GM19099 (cell line): ENCODE results near the gene GOPC.

Experiments
- POLR2A ChIP-seq: IDR thresholded peaks from 3 replicates; pipeline ENCODE4 v1.6.1; 2011; ENCODE audit warnings: low read depth; ENCODE audit not compliant: insufficient read length; ENCODE audit errors: extremely low read depth

GOPC gene

DNA sequence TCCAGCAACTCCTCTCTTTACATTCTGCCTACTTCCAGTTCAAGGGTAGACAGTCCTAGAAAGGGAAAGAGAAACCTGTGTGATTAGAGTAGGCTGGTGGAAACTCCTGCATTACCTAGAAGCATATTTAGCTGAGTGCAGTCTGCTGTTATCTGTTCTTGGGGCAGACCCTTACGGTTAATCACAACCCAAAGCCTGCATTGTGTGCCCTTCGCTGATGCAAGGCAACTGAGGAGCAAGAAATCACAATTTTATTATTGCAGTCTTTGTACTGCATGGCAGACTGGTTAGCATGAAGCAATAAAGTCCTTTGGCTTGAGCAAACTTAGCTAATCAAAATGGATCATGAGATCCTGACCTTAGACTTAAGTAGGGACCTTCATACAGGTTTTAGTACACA, 1.5 kb upstream of the GOPC start:
- TF ChIP-seq POLR2A, result no peak

- no peak for TF ChIP-seq POLR2A
Measured at GRCh38 chr6:117602899-117603588, 733 bp upstream of the GOPC start.

DNA sequence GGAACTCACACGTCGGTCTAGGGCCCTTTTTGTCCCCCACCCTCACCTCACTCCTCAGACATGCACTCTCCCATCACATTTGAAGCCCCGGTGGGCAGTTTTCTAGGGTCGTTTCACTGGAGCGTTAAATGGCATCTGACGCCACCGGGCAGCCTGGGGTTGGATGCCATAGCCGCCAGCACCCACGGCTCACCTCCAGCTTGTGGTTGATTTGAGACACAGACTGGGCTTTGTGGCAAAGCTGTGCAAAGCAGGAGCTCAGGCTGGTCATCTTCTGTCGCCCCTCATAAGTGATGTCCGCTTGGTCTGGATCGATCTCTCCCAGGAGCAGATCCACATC, 530 bp downstream of the GOPC start:
- no peak for TF ChIP-seq POLR2A

DNA sequence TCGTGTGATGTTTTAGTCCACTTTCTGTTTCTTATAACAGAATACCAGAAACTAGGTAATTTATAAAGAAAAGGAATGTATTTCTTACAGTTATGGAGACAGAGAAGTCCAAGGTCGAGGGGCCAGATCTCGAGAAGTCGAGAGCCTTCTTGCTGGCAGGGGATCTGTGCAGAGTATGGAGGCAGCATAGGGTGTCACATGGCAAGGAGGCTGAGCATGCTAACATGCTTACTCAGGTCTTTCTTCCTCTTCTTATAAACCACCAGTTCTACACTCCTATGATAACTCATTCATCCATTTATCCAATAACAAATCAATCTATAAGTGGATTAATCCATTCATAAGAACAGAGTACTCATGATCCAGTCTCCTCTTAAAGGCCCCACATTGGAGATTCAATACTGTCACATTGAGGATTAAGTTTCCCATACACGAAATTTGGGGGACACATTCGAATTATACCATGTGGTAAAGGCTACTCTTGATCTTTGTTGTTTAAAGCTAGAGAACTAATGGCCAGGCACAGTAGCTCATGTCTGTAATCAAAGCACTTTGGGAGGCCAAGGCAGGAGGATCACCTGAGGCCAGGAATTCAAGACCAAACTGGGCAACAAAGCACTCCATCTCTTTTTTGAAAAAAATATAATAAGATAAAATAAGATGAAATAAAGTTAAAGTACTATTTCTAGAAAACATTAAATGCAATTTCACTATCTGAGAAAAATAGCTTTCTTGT, 2.1 kb downstream of the GOPC start:
- no peak for TF ChIP-seq POLR2A

GRCh38 chr6:117597755-117598154, 4.6 kb downstream of the GOPC start:
- no peak for TF ChIP-seq POLR2A

DNA sequence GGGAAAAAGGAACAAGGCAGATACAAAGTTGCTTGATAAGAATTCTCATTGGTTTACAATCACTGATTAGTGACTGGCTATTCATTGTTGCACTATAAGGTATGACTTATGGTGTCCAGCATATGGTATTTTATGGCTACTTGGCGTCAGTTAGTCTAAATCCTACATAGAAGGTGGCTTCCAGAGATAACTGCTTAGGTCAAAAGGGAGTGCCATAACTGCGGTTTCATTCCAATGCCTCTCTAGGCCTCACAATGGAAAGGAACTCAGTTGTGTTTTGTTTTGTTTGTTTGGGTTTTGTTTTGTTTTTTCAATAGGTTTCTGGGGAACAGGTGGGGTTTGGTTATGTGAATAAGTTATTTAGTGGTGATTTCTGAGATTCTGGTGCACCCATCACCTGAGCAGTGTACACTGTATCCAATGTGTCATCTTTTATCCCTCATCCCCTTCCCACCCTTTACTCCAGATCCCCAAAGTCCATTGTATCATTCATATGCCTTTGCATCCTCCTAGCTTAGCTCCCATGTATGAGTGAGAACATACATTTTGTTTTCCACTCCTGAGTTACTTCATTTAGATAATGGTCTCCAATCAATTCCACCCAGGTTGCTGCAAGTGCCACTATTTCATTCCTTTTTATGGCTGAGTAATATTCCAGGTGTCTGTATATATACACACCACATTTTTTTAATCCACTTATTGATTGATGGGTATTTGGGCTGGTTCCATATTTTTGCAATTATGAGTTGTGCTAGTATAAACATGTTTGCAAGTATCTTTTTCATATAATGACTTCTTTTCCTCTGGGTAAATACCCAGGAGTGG, 7.0 kb downstream of the GOPC start:
- no peak for TF ChIP-seq POLR2A

GRCh38 chr6:117592983-117593759, 9.1 kb downstream of the GOPC start:
- TF ChIP-seq POLR2A, result no peak

- no peak for TF ChIP-seq POLR2A
Measured at GRCh38 chr6:117591405-117591804, 10.9 kb downstream of the GOPC start.

GRCh38 chr6:117590447-117590846, 11.9 kb downstream of the GOPC start:
- no peak for TF ChIP-seq POLR2A

DNA sequence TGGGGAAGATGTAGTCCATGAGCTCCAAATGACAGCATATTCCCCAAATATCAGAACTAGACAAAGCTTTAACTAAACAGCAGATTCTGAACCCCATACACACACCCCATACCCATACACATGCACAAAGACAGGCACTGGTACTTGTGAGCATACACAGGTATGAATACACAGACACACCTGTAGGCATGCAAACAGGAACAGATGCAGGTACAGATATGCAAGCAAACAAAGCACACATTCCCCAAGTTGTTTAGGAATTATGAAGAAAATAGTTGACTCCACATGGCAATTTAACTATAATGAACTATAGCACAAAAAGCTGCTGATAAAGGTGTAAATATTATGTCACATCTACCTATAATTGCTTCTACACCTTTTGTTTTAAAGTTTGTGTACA, 16.7 kb downstream of the GOPC start:
- TF ChIP-seq POLR2A, result no peak

- no peak for TF ChIP-seq POLR2A
Measured at GRCh38 chr6:117574198-117574597, 28.1 kb downstream of the GOPC start.

DNA sequence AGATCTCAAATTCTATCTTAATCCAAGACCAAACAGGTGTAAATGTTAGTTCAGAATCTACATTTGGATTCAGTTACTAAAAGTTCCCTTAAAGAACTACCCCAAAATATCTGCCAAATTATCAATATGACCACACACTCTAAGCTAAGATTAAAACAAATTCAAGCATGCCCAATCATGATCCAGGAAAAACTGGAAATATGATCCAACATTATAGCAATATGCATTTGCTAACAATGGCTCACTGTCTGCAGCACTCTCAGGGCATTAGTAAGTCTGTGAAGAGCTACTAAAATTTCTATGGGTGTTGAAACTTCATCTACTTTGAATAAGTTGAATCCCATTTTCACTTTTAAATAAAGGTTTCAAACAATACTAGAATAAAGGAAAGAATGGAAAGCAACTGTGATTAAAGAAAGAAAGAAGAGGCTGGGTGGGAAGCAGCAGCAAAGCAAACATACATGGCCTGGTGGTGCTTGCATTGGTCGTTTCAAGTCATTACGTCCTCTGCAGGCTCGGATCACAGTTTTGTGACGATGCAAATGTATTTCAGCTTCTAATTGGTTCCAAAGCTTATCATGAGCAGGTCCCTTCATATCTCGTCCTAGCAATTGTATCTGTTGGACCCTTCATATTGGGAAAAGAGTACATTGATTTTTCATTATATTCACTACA, 29.2 kb downstream of the GOPC start:
- no peak for TF ChIP-seq POLR2A

DNA sequence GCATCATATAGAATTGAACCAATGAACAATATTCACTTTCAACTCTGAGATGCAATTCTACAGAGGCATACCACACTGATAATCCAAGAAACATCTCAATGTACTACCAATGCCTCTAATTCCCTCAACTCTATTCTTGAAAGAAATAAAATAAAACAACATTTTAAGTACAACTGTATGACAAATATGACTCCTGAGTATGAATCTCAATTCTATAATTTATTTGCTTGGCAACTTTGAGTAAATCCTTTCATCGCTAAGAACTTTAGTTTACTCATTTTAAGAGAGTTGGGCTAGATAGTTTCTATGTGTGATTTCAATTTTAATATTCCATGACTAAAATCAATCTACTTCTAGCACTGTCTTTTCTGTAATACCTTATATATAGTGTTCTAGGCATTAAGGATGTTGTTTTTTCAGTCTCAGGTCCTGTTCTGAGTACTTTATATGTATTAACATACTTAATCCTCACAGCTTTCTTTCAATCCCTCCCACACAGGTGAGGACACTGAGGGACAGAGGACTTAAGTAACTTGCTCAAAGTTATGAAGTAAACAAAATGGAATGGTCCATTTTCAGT, 33.4 kb downstream of the GOPC start:
- no peak for TF ChIP-seq POLR2A

DNA sequence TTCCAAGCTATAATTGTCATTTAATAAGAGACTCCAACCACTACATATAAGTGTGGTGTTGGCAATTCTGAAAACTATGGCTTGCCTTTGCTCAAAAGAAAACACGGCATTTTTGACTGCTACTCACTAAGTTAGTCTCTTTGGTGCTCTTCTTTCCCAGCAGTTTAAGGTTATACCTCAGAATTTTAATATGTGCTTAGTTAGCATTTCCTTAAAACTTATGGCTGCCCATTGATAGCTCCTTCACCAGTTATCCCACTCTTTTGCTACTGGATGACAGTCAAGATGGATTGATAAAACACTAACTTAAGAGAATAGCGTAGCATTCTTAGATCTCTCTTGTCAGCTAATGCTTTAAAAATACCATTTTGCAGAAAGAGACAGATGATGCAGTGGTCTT, 34.1 kb downstream of the GOPC start:
- no peak for TF ChIP-seq POLR2A
